IPS-18c (cell line): ENCODE results near the gene CDKN1B.
"Not testable (repeated sequence)": the region's sequence is repeated elsewhere in the genome, so short reads cannot be mapped to it uniquely, and the experiment has no call there.

ENCODE experiments used
- H3K4me3 ChIP-seq: 2 replicates; pipeline ENCODE4 v1.7.0; 2013; ENCODE audit warnings: low read depth, mild to moderate bottlenecking, low read length, moderate library complexity; ENCODE audit not compliant: insufficient read depth
- H3K9me3 ChIP-seq: one replicate; pipeline ENCODE4 v1.6.1; 2013; ENCODE audit warnings: mild to moderate bottlenecking, low read length, moderate library complexity; ENCODE audit not compliant: control insufficient read depth, insufficient read depth

Gene CDKN1B

DNA sequence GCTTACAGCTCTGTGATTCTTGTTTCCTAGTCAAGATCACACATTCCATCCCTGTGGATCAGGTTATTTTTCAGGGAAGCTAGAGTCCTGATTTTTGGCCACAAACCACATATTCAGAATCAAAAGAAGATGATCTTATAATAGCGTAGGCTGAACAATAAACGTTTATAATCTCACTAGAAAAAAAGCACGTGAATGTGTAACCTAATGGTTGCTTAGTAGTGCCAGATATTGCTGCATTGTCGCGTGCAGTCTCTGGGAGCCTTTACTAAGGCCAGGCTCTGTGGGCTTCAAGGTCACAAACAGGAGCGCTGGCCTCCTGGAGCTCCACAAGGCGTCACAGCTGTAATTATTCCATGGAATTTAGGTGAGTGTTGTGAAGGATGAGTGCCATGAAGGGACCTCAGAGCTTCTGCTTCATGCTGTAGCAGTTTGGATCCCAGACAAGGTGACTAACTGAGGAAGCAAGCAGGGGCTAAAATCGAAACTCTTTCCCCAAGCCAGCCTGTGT lies 17.4 kb downstream of the CDKN1B start:
- Histone ChIP-seq H3K9me3 (no peaks in the 10 kb centered on the region), H3K4me3 (no peak overlapping the region)

DNA sequence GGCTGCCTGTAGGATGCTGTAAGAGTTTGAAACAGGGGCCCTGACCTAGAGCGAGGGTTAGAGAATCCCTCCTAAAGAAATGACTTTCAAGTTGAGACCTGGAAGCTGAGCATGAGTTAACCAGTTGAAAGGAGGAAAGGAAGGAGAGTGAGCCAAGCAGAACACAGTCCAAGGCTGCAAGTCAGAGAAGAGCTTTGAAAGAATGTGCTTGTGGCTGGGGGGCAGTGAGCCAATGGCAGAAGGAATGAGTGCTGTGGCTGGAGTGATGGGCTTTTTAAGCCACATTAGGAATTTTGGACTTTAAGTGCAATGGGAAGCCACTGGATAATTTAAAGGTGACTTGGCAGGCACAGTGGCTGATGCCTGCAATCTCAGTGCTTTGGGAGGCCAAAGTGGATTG lies 18.1 kb downstream of the CDKN1B start:
- no peak overlapping the region for H3K4me3 ChIP-seq

DNA sequence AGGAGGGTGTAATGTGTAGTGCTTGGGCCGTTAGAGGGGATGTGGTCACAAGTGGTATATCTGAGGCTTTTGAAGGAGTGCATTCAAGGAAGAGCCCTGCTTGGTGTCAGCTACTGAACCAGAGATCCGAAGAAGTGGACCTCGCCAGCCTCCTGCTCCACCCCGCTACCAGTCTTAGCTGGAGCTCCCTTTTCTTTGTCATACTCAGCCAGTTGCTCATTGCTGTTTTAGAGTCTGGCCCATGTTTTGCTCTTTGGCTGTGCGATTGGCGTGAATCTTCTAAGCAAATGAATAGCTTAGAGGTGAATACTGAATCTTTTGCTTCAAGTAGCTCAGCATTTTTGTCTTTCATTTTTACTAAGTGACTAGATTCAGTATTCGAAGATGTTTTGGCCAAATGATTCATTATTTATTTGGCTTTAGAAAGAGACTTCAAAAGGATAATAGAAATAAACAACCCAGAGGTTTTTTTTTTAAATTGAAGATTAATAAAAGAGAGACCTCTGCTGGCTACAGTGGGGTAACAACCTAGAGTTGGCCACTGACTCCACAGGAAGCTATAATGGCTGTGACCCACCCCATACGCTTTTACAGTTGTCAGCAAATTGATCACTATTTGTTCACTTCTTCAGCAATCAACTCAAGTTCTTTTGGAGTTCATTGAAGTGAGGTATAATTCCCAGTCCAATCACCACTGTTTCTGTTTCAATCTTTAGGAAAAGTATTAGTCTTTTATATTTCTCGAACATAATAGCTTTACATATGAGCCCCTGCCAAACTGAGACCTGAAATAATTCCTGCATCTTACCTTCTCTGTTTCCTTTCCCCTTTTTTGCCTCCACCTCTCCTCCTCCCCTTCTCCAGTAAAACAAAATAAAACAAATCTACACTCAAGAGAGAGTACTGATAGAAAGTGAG lies 19.9 kb downstream of the CDKN1B start:
- no peak overlapping the region for H3K4me3 ChIP-seq

More for the DNA sequence above, 18.1 kb downstream of the CDKN1B start:
- no peaks in the 10 kb centered on the region for H3K9me3 ChIP-seq

DNA sequence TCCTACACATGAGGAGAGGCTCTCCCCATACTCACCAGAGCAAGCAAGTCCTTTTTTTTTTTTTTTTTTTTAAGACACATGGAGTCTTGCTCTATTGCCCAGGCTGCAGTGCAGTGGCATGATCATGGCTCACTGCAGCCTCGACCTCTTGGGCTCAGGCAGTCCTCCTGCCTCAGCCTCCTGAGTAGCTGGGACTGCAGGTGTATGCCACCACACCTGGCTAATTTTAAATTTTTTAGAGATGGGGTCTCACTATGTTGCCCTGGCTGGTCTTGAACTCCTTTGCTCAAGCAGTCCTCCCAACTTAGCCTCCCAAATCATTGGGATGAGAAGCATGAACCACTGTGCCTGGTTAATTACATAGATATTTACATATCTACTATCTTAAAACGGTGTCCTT lies 21.0 kb downstream of the CDKN1B start:
- H3K4me3 ChIP-seq, H3K9me3 ChIP-seq: not testable (repeated sequence)

More for the DNA sequence above, 19.9 kb downstream of the CDKN1B start:
- no peaks in the 10 kb centered on the region for H3K9me3 ChIP-seq

DNA sequence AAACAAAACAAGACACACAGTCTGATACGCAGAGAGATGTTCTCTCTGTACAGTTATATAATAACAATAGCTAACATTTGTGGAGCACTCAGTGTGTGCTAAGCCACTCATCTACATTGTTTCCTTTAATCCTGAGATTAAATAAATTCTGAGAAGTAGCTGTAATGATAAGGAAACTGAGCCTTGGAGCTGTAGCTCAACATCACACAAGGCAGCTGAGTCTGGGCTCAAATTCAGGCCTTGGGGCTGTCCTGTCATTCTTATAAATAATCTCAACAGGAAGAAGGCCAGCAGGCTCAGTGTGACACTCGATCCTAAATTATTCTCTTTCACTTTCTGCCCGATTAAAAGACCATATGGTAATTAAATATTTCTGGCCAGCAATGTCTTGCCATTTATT lies 24.5 kb downstream of the CDKN1B start:
- Histone ChIP-seq H3K4me3 (no peak overlapping the region), H3K9me3 (no peaks in the 10 kb centered on the region)

DNA sequence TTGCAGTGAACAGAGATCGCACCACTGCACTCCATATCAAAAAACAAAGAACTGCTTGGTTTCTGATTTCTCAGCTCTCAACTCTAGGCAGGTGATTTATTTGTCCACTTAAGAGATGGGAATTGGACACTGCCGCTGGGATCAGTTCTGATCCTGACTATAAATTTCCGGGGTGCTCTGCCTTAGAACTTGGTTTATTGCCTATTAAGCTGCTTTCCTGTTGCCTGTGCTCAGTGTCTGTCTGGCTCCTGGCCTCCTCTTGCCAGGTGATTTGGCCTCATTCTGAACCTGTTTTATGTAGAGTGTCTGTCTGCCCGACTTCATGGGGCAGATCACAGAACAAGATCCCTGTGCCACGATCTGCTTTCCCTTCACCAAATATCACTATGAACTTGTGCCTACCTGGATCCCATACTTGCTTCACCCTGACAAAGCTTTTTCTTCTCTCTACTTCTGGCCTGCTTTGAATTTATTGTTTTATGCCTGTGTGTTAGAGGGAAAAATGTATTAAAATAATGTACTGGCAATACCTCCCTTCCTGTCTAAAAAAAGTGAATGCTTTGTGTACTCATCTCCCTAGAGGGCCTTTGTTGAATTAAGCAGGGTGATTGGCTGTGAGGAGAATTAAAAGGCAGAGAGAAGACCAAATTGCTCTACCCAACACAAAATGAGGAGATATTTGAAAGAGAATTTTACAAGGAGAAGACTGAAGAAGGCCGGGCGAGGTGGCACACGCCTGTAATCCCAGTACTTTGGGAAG lies 27.6 kb downstream of the CDKN1B start:
- Histone ChIP-seq H3K4me3 (no peak overlapping the region), H3K9me3 (no peaks in the 10 kb centered on the region)

DNA sequence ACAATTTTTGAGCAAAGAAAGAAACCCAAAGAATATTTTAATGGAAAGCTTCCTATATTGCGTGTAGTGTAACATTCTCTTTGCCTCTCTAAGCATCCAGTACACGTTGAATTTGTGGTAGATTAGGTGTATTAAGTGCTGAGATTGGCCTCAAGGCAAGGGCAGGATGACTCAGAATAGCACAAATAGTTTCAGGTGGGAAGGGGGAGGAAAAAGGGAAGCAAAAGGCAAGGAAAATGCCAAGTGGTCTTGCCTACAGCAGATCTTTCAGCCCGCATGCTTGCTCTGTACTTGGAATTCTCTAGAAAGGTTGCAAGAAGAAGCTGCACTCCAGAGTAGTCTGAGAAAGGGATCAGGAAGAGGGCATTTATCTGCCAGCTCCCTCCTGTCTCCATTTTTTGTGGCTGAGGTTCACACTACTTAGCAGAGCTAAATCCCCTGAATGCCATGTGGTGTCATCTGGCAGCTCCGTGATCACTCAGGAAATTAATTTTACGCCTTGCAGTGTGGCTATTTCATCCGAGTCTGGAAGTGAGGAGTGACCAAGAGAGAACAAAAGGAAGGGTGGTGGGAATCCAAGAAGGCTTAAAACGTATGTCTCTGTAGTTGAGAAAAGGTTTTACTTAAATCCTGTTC lies 28.5 kb downstream of the CDKN1B start:
- Histone ChIP-seq H3K9me3 (no peaks in the 10 kb centered on the region), H3K4me3 (no peak overlapping the region)

DNA sequence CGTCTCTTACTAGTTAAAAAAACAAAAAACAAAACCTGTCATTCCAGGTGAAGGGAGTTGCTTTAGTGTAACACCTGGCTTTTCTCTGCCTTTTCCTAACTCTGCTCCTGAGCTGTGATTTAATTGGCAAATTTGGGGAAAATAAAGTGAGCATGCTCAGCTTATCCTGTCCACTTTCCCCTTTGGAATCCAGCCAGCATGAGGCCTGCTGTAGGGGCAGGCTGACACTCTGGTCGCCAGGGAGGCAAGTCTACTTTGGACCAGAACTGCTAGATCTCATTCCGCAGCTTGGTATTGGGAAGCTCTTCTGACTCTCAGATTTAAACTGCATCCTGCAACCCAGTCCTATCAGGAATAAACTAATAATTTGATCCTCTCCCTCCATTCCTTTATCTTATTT lies 30.1 kb downstream of the CDKN1B start:
- no peak overlapping the region for H3K4me3 ChIP-seq
- H3K9me3 ChIP-seq: no peaks in the 10 kb centered on the region

DNA sequence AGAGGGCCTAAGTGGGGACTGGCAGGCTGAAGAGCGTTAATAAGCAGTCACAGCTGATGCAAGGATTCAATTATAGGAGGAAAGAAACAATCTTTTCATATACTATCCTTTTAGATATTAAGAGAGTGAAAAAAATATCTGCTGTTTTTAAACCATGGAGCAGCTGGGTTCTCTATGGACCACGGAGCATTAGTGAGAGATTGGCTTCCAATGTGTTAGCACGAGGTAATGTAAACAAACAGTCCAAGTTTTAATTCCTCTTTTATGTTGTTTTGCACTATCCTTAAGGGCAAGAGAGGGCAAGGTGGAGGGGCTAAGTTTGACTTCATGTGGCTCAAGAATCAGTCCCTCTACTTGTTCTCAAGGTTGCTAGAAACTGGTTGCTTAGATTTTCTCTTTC lies 30.9 kb downstream of the CDKN1B start:
- Histone ChIP-seq H3K4me3 (no peak overlapping the region), H3K9me3 (no peaks in the 10 kb centered on the region)

DNA sequence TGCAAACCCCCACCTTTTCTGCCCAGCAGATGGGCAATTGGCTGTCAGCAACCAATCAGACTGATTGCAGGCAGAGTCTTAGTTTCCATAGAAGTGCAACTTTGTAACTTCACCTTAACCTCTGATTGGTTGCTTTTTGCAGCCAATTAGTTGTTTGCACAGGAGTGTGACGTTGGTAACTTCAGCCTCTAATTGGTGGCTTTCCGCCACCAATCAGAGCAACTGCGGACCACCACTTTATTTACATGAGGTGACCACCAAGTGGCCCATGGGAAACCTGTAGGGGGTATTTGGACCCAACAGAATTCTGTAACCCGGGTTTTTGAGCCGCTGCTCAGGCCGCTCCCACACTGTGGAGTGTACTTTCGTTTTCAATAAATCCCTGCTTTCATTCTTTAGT lies 32.3 kb downstream of the CDKN1B start:
- Histone ChIP-seq H3K9me3 (no peaks in the 10 kb centered on the region), H3K4me3 (no peak overlapping the region)

DNA sequence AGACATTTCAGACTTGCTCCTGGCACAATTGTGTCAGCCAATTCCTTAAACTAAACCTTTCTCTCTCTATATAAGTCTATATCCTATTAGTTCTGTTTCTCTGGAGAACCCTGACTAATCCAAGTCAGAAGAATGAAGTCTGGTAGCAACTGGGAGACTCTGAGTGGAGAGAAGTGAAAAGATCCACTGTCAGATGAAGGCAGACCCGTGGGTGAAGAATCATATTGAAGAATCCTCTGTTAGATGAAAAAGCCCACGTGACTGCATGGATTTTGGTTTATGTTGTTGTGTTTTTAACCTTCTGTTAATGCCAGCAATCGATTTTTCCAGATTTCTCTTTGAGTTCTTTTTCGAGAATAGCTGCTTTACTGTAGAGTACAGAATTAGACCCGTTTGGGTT lies 38.8 kb downstream of the CDKN1B start:
- Histone ChIP-seq H3K4me3 (no peak overlapping the region), H3K9me3 (no peaks in the 10 kb centered on the region)

DNA sequence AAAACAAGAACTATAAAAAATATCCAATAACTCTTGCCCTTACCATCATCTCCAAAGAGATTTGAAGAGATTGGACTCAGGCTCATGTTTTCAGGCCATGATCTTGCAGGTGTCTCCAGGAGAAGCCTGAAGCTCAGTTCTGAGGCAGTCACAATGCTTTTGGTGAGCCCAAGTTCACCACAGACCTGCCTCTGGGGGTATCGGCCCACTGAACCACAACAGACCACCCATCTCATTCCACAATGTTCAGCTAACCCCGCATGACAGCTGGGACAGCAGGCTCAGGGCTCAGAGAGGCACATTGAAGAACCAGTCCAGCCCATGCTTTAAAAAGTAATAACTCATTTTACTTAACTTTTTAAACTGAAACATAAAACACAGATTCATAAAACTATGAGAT lies 40.0 kb downstream of the CDKN1B start:
- no peaks in the 10 kb centered on the region for H3K9me3 ChIP-seq
- no peak overlapping the region for H3K4me3 ChIP-seq

DNA sequence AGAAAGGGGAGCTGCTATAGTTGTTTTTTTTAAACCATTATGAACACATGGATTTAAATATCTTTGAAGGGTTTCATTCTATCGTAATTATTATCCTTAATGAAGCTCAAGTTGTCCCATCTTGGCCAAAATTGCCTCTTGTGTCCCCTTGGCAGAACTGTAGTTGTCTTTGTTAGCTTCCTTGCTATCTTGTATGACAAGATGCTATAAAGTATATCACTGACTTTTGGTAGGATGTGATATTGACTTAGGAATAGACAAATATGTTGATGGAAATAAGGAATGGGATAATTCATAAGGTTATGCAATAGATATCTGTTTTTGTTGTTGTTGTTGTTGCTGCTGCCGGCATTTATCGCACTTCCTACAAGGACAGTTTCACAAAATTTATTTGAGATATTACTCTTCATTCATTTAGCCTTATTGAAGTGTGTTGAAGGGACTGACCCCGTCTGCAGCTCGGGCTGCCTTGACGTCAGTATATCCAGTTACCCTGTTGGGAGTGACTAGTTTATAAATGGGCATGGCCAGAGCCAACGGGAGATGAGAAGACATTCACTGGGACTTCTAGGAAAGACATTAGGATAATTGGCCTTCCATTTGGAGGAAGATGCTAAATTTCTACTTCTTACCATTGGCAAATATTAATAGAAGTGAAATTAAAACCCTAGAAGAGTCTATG lies 42.2 kb downstream of the CDKN1B start:
- Histone ChIP-seq H3K9me3 (no peaks in the 10 kb centered on the region), H3K4me3 (no peak overlapping the region)

DNA sequence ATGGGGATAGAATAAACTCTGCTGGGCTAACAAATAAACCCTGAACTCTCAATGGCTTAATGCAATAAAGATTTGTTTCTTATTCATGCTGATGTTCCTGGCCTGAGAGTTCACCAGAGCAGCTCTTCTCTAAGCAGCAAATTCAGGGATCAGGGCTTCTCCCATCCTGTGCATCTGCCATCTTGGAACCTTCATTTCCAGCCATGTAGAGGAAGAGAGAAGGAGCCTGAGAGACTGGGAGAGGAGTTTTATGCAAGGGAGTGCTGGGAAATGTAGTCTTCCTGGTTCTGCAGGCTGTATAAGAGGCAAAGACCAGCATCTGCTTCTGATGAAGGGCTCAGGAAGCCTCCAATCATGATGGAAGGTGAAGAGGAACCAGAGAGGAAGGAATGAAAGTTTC lies 47.7 kb downstream of the CDKN1B start:
- Histone ChIP-seq H3K9me3 (no peaks in the 10 kb centered on the region), H3K4me3 (no peak overlapping the region)

DNA sequence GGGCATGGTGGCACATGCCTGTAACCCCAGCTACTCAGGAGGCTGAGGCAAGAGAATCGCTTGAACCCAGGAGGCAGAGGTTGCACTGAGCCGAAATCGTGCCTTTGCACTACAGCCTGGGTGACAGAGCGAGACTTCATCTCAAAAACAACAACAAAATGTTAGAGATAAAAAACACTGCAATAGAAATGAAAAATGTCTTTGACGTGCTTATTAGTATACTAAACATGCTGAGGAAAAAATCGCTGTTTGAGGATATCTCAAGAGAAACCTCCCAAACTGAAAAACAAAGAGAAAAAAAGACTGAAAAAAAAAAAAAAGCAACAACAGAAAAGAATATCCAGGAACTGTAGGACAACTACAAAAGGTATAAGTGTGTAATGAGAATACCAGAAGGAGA lies 53.1 kb downstream of the CDKN1B start:
- H3K4me3 ChIP-seq: no peak overlapping the region
- H3K9me3 ChIP-seq: no peaks in the 10 kb centered on the region
